Central memory CD4-positive, alpha-beta T cell (primary cell): ENCODE data around the gene SH3RF3.

Experiments used
- DNase-seq: peaks from one replicate; pipeline ENCODE4 v3.0.0; 2022

The SH3RF3 gene

DNA sequence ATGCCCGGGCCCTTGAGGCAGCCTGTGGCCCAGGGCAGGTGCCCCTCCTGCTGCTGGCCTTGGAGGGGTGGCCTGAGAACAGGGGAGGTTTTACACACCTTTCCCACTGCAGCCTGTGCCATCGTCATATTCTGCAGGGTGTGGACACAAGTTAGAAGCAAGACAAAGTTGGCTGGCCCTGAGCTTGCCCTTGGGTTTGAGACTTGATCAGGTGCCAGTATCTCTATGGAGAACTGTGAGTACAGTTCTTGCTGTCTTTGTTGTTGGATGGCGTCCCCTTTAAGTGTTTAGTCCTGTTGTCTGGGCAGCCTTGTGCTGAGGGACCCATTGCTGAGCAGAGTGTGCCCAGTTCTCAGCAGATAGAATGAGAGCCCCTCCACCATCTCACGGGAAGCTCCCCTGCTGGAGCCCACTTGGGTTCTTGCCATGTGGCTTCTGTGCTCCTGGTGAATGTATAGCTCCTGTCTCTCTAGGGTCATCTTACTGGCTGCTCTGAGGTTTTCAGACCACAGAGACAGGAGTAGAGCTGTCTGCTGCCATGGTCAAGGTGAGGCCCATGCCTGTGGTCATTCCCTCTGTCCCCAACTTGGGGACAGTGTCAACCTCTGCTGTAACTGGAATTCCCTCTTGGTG, 115.9 kb downstream of the SH3RF3 start:
- no peak for DNase-seq

DNA sequence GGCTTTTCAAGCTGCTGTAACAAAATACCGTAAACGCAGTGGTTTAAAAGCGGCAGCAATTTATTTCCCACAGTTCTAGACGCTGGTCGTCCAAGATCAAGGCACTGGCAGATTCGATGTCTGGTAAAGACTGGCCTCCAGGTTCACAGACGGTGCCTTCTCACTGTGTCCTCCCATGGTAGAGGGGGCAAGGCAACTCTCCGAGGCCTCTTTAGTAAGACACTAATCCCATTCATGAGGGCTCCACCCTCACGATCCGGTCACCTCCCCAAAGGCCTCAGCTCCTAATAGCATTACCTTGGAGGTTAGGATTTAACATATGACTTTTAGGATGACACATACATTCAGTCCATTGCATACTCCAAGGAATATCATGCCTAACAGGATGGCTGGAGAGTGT, 117.2 kb downstream of the SH3RF3 start:
- DNase-seq = no peak

DNA sequence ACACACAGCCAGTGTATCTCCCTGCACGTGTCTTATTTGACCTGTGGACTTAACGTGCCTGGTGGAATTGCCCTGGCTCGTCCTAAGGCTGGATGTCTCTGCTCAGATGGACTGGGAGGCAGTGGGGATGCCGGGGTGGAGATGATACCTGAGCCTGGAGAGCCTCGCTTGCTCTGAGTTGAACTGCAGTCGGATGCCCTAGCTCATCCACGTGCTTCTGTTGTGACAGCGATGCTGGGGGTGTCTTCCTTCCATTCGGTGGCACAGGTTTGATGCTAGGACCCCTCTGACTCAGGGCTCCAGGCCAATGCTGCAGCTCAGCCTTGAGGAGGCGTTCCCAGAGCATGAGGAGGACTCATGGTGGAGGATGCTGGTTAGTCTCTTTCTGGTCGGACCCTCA, 117.6 kb downstream of the SH3RF3 start:
- DNase-seq = no peak

DNA sequence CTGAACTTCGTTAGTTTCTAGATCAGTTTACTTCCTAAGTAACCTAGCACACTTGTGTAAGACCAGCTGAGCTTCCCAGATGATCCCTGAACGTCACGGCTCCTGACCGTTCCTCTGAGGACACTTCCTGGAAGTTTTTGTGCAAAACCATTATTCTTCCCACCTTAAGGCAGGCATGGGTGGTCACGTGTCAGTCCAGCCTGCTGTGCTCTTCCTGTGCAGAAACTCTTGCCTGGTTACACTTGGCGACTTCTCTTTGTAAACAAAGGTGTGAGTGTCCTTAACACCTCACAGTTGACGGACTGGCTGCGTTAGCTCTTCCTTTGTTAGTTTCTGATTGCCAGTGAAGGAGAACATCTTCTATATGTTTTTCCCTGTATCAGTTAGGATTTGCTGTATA, 118.3 kb downstream of the SH3RF3 start:
- no peak for DNase-seq

DNA sequence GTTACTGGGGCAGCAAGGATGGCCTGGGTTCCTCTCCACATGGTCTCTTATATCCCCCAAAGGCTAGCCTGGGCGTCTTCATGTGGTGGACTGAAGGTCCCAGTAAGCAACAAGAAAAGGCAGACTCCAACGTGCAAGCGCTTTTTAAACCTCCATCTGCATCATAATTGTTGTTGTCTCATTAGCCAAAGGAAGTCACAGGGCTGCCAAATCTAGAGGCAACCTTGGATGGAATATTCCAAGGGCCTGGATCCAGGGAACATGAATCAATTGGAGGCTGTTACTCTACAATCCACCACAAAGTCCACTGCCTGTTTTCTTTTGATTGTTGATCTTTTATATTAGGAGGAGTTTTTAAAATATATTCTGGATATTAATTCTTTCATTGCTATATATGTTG, 118.8 kb downstream of the SH3RF3 start:
- no peak for DNase-seq

DNA sequence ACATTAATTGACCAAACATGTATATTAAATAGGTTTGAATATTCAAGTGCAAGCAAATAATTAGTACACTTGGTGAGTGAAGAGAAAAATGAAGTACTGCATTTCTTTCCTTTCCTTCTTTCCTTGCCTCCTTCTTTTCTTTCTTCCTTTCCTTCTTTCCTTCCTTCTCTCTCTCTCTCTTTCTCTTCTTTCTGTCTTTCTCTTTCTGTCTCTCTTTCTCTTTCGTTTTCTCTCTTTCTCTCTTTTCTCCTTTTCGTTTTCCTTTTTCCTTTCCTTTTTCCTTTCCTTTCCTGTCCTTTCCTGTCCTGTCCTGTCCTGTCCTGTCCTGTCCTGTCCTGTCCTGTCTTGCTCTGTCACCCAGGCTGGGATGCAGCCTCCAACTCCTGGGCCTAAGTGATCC, 119.6 kb downstream of the SH3RF3 start:
- DNase-seq = no peak

DNA sequence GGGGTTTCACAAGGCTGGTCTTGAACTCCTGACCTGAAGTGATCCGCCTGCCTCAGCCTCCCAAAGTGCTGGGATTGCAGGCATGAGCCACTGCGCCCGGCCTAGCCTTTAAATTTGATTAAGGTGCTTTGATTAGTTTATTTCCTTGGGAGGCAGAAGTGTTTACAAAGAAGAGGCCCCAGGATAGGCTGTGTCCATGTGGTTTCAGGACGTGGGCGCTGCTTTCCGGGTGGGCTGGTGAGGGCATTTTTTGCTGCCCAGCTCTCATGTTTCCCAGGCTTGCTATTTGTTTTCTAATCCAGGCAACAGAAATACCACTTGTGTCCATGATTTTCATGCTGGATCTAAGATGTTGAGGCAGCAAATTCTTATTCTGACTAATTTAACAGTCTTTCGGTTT, 124.2 kb downstream of the SH3RF3 start:
- DNase-seq = no peak

DNA sequence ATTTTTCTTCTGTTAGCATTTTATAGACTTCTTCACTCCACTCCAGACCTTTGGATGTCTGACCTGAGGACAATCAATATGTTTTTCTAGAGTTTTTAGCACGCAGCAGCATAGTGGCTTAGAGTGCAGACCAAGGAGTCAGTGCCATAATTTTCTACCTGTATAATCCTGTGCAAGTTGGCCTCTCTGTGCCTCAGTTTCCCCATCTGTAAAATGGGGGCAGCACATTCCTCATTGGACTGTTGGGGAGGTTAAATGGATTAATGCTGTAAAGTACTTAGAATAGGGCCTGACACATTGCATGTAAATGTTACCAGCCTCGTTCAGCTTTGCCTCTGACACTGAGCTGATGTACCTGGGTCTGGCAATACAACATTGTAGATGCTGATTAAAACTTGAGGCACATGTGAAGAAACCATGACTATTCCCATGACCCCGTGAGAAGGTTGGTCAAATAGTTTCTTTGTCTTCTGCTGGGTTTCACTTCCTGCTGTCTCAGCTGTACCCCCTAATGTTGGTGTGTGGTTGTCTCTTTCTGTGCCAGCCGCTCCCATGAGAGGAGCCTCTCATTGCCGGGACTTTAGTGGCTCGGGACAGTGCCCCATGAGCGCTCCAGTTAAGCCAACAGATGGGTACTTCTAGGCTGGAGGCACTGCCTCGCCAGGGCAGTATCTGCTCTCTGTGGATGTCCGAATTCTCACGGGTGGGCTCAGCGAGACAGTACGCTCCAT, 125.3 kb downstream of the SH3RF3 start:
- no peak for DNase-seq

DNA sequence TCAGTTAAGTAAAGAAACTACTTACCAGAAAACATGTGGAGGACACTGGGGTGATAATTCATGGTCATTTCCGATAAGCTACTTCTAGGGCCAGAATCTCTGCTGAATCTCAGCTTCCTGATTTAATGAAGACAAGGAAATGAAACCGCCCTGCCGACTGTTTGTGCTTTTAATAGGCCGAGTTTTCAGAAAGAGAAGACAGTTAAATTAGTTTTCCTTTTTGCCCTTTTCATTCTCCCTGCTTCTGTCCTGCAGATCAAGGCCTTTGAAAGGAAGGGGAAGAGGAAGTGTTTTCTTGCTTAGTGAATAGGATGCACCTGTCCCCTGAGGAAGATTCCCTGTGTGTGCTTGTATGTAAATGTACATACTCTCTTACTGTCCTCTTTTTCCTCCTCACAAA, 126.6 kb downstream of the SH3RF3 start:
- no peak for DNase-seq

DNA sequence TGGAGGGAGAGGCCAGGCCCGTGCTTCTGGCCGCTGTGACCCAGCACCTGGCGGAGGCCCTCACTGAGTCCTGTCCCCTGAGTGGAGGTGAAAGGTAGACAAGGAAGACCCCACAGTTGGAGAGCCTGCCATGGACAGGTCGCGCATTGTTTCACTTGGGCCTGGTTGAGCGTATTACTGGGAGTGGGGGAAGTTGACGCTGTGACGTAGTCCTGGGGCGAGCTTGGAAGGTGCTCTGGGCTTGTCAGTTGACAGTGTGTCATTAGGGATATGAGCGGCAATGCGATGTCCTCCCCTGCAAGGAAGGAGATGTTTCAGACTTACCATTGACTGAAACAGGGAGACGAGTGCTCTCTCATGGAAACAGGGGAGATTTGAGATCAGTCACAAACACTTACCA, 127.1 kb downstream of the SH3RF3 start:
- DNase-seq = no peak

DNA sequence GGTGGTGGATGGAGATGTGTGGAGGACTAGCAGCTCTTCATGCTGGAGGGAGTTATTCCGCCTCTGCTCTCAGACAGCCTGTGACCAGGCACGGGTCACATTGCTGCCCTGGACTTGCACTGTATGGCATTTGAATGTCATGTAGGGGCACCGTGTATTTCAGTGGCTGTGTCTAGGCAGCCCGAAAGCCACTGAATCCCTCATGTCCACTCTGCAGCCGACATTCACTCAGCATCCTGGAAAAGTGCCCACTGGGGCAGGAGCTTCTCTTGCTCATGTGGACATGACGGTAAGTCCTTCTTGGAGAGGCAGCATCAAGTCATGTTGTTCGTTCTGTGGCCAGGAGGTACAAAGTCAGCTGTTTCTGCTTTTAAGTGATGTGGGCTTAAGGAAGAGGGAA, 127.9 kb downstream of the SH3RF3 start:
- no peak for DNase-seq

DNA sequence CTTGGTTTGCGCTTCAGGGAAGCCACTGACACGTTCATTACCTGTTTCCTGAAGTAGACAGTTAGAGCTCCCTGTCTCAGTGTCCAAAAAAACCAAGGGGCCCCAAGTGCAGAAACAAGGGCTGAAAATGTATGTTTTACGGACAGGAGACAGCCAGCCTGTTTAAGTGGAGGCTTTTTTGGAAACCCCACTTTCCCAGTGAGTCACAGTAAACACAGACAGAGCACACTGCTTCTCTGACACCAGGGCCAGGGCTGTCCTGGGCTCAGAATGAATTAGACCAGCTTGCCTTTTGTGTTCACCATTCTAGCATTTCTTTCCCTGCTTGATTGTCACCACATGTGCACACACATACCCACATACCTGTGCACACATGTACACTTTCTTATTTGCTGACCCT, 128.6 kb downstream of the SH3RF3 start:
- DNase-seq = no peak

DNA sequence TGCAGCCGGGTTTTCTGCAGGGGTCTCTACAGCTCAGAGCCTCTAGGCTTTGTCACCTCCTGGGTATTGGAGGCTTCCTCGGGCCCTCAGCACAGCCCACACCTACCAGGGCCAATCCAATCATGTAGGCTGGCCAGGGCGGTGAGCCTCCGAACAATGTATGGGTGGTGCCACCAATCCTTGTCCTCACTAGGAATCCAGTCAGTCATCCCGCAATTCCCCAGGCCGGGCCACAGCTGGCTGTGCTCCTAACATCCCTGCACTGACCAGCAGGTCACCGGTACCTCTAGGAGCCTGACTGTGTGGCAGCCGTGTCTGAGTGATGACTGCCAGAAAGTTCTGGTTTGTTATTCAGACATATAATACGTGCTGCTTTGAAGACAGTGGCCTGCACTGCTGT, 129.4 kb downstream of the SH3RF3 start:
- DNase-seq = no peak

DNA sequence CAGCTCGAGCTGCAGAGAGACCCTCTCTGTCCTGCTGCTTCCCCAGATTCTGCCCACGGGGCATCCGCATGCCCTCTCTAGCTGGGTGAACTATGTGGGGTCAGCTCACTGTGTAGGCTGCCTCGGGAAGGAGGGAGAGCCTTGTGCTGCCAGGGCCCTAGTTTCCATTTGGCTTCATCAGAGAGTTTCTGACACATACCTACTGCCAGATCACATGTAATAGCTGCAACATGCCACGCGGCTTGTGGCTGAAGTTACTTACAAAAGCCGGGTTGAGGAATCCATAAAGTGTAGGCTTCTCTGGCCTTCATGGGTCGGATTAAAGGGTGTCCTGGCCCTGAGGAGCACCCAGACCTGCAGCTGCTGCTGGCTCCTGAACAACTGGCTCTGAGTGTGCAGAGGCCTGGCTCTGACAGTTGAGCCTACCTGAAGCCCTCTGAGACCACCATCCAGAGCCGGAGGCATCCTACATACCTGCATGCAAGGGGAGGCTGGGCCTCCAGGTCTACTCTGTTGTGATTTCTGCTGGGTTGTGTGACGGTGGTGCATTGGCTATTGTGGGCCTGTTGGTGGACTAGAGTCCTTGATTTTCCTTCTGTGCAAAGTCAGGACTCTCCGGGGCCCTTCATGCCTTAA, 130.0 kb downstream of the SH3RF3 start:
- no peak for DNase-seq

DNA sequence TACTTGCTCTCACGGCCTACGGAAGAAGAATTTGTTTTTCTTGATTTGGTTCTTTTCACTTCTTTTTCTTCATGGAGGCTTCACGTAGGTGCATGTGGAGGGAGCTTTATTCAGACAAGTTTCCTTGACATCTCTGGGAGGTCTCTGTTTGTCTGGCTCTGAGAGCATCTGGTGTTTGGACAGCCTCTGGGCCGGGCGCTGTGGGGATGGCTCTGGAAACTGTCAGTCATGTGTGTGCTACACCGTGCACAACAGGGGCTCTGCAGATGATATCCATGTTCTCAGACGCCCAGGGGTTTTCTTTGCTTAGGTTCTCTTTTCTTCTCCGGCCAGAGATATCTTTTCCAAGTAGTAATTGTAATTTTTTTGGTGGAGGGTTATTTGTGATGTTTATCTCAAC, 130.7 kb downstream of the SH3RF3 start:
- no peak for DNase-seq

DNA sequence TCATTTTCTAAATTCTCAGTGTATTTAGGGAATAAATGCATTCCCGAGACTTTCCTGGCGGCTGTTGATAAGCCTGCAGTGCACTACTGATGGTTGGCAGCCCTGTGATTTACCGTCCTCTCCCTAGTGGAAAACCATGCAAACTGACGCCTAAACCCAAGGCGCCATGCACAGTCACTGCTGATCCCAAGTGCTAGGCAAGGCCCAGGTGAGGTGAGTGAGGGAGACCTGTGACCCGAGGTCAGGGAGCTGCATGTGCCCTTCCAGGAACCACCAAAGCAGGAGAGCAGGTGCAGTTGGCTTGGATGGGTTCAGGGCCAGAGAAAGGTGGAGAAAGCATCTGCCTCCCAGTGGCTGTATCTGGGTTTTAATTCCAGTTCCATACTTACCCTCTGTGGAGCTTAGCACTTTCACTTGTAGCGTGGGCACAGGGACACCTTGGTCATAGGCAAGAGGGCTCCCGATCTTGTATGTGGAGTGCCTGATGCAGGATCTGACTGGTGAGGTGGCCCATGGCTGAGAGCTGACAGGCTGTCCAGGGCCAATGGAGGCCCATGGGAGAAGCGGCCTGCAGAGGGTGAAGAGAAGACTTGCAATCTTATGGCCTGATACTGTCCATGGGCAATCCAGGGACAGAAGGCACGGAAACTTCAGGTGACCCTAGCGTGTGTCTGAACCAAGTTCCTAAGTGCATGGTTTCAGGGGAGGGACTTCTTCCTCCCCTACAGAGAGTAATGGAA, 131.3 kb downstream of the SH3RF3 start:
- DNase-seq = no peak

DNA sequence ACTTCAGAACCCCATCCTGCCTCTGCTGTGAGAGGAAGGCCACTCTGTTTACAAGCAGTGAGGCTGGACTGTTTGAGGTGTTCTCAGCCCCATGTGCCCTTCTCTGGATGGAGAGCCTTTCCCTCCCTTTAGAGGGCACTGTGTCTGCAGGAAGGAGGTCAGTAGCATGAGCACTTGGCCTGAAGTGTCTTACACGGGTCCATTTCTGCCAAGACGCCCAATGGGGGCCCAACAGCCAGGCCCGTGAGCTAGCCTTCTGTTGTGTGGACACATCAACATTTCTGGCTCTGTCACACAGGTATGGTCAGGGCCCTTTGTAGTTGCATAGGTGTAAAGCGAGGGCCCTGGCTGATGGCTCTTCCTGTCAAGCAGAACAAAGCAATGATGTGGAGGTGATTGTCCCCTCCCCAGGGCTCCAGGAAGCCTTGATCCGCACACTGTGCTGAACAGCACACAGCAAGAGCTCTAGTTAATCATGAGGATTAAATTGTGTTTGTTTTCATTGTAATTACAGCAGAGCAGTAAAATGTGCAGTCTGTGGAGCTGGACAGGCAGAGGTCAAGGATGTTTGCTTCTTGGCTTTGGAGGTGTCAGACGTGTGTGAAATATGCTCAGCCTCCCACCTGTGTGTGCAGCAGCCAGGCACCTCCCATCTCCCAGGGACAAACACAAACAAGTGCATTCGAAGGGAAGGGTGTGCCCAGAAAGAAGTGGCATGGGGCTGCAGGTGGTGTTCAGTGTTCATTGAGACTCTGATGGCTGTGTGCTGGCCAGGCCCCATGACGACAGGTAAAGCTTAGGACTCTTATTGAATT, 132.1 kb downstream of the SH3RF3 start:
- DNase-seq = no peak

DNA sequence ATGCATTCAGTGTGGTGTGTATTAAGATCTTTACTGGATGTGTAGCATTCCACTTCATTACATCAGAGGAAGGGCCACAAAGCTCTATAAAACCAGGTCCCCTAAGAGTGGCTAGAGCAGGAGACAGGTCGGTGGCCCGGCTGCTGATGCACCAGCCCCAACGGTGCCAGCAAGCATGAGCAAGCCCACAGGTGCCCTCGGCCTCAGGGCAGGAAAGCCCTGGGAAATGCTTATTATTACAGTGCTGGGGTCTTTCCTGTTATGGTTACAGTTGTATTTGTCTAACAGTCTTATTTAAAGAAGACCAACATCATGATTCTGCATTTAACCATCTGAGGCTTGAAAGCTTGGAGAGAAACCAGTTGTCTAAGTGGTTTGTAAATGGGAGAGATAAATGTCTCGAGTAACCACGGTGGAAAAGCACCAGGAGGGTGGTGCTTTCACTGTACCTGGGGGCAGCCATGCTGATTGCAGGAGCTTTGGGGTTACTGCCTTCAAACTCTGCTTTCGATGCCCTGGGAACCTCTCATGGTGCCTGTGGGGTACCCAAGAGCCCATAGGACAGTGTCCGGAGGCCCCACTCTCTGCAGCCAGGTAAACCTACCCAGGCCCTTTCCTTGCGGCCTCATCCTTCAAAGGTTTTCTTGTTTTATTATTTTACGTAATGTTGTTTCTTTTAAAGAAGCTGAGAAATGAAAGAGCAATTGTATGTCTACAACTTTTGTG, 133.1 kb downstream of the SH3RF3 start:
- DNase-seq = no peak

DNA sequence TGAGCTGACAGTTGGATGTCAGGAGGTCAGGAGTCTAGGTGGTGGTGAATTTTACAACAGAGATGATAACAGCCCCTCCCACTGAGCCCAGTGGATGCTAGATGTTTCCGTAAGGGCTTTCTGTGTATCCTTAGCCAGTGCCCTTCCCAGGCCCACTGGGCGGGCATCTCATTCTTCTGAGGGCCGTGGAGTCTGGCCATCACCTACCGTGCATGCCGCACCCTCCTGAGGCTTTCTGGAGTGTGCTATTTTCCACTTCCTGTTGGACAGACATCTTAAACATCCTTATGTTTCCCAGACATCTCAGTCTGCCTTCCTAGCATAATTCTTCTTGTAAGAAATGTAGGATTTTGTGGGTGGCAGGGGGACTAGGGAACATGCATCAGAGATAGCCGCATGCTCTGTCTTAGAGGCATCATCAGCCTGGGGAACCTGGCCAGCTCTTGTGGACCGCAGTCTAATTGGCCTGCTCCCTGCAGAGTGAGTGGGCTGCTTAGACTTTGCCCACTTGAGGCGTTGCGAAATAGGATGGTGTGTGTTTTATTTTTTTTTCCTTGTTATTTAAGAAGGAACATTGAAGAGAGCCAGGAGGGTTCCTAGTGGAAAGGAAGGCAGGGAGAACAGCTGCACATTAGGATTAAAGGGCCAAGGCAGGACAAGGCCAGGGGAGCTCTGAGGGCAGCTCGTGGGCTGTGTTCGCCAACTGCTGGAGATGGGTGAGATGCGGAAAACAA, 135.8 kb downstream of the SH3RF3 start:
- DNase-seq = no peak

DNA sequence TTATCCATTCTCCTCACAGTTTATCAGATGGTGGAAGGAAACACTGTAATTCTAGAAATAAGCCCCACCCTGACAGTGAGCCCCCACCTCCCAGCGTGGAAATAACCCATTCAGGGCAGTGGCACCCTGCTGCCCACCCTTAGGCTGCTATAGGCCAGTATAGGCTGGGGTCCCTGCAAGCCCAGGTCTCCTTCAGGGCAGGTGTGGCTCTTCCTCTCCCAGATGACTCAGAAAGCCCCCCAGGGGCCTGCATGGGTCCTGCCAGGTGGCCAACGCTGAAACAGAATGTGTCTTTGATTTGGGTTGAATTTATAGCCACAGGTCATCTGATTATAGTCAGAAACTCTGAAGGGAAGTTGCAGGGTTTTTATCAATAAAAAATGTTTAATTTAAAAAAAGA, 136.4 kb downstream of the SH3RF3 start:
- DNase-seq = no peak

DNA sequence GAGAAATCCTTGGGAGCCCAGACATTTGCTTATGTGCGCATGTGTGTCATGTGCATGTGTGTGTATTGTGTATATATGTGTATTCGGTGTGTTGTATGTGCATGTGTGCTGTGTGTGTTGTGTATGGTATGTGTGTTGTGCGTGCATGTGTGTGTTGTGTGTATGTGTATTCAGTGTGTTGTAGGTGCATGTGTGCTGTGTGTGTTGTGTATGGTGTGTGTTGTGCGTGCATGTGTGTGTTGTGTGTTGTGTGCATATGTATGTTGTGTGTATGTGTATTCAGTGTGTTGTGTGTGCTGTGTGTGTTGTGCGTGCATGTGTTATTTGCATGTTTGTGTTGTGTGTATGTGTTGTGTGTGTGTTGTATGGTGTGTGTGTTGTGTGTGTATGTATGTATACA, 136.9 kb downstream of the SH3RF3 start:
- no peak for DNase-seq
